Stimulated activated CD8-positive, alpha-beta memory T cell treated with anti-CD3 and anti-CD28 coated beads, Interleukin-4, amount 100 ng/mL, for 1 hour (primary cell): ENCODE measurements around the gene RAB37.

Source experiments
- DNase-seq, 2 donors: peaks; one replicate each; pipeline ENCODE4 v3.0.0-alpha.2; 2020; ENCODE audit warnings: low read depth in 2 of 2, low spot score in 1 of 2

Gene RAB37

DNA sequence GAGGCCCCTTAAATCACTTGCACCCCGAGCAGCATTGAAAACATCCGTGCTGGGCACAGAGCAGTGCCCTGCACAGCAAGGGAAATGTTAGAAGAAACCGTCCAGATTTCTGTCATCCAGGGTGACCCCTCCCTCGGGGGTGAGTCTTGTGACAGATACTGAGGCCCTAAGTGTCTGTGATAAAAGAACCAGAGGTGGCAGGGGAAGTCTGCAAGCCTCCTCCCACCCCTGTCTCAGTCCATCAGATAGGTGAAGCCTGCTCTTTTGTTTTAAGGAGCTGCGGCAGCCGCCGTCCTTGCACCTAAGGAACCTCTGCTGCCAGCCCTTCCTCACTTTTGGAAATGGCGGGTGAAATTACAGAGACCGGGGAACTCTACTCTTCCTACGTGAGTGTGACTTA is 39.9 kb downstream of the RAB37 start:
- no peak for DNase-seq

DNA sequence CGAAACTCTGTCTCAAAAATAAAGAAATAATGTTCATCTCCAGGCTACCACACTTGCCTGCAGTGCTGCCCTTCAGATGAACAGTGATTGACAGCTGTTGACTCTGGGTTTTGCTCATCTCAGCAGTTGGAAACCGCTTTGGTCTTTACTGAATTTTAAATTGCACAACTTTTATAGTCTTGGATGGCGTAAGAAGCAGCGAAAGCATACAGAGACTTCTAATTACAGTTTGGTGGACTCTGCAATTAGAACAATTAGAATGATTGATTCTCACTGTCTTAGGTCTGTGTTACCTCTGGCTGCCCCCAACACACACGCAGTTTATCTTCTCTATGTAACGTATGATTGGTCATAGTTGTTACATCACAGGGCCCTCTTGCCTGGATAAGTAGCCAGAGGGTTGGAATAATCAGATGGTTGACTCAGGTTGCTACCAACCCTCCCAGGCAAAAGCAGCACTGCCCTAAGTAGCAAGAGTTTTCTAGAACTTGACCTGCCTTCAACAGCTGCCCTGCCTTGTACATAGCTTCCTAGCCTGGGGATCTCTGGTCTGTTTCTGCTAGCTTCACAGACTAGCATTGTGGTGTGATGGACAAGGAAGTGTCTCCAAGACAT is 41.0 kb downstream of the RAB37 start:
- DNase-seq, result no peak

DNA sequence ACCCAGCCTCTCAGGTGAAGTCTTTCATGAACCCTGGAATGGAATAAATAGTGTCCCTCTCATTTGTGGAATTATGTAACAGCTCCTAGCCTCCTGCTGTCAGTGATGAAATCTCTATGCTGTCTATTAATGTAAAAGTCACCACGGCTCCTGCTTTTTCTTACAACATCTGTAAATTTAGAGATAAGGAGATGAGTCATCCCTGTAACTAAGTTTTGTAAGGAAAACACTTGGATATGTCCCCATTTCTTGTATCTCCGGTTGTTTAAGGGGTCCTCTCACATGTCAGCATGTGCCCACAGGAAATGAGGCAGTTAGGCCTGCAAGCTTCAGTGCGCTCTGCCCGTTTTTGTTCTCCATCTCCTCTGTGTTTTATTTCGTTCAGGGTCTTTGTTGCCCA is 41.9 kb downstream of the RAB37 start:
- no peak for DNase-seq

DNA sequence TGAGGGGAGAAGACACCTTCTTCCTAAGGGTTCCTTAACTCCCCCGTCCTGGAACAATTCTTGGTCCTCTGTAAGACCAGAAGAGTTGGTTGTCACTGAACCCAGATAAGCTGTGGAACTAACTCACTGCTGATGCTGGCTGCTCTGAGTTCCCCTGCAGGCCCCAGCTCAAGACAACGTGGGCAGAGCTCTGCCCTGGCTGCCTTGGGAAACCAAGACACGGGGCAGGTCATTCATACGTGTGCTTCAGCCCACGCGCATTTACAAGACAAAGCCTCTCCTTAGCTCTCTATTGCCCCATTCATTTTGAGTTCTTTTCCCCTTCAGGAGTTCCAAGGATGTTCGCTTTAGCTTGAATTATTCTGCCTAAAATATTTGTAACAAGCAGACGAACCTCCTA is 42.4 kb downstream of the RAB37 start:
- no peak for DNase-seq

DNA sequence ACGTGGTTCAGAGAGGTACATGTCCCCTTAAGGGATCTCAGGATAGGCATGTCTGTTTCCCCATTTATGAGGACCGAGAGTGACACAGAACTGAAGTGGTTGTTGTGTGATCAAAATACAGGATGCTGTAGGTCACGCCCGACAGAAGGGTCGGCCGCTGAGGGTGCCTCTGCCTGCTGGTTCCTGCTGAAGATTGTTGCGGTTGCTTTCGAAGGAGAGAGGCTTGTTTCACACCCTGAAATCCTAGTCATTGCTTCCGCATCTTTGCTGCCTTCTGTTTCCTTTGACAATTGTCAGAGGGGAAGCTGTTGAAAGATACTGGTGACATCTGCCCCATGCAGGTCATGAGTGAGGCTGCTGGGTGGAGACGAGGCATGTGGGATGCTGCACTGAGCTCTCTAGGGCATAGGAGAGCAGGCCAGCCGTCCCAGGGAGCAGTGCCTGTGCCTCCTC is 42.9 kb downstream of the RAB37 start:
- DNase-seq, result no peak

DNA sequence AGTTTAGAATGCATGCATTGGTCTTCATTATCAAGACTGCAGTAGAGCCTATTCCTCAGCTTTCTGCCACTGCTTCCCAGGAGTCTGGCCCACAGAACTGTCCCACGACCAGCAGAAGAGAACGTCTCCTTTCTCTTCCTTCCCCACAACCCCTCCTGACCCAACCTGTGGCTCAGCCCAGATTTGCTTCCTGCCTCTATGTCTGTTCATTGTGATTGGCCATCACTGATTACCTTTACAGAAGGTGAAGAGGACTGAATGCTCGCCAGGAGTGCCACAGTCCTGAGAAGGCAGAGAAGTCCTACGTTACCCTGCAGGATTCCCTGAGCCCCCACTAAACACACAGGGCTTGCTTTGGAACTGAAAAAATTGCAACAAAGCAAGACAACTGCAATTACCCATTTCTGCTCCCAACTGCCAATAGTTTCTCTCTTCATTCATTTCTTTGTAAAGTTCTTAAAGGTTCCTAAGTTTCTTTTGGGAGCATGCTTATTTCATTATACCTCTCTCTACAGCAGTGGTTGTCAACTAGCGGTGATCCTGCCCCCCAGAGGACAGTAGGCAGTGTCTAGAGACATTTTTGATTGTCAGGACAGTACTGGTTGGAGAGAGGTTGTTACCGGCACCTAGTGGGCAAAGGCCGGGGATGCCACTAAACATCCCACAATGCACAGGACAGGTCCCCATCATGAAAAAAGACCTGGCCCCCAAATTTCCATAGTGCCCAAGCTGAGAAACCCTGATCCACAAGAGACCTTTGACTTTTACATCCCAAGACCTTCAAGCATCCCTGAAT is 43.6 kb downstream of the RAB37 start:
- DNase-seq, result no peak

DNA sequence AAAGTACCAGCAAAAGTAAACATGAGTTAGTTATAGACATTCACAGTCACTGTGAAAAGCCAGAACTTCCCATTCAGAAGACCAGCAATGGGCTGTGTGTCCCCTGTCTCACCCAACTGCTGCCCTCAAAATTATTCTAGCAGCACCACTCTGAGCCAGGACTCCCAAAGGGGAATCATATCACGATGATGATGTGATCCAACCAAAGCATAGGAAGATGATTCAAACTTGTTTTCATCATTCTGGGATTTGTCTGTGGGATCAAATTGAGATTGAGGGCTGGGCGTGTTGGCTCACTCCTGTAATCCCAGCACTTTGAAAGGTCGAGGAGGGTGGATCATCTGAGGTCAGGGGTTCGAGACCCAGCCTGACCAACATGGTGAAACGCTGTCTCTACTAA is 45.5 kb downstream of the RAB37 start:
- no peak for DNase-seq

DNA sequence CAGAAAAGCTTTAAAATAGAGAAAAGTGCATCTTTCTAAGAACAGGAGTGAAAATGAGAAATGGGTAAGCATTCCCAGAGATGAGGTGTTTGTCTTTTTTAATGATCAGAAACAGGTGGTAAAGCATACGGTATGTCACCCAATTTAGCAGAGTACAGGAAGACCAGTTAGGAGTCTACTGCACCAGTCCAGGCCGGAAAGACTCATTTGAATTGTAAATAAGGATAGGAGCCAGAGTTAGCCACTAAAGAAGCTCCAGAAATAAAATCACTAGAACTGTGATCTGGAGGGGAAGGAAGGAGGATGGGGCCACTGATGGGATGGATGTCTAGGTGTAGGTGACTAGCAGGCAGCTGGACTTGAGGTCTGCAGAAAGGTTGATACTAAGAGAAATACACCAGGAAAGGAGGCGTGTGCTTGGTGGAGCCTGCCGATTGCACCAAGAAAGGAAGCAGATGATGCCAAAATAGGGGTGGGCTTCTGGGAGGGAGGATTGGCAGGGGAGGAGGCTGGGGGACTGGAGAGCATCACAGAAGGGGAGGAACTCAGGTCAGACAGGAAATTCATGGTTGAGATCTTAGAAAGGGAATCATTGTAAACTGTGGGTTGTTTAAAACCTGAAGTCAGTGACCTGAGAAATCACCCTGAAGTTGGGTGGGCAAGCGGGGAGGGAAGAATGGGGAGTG is 47.2 kb downstream of the RAB37 start:
- no peak for DNase-seq

DNA sequence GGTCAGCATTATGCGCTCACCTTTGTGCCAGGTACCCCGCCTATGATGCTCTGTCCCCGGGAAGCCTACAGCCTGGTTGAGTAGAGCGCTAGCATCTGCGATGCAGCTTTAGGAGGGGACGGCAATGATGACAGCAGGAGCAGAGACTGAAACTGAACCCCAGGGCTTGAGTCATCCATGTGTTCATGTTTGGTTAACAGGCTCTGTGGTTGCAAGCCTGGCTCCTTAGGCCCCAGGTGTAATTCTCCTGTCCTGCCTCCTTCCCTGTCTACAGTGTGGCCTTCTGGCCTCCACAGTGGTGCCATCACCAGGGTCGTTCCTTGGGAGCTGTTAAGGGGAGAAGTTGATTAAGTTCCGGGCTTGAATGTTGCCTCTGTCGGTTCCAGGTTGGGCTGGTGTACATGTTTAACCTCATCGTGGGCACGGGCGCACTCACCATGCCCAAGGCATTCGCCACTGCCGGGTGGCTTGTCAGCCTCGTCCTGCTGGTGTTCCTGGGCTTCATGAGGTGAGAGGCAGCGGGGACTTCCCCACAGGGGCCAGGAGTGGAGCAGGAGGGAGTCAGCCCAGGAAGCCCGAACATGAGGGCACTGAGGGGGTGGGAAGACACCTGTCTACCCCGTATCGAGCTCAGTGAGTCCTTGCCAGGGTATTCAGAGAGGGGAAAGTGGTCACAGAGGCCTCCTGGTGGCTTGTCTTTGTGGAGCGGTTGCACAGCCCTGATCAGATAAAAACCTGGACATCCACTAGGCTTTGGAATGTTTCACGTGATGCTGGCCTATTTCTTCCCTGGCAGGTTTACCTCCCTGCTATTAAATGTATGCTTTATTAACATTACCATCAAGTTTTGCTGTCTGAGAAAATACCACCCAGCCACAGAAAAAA is 48.3 kb downstream of the RAB37 start:
- DNase-seq, result no peak

DNA sequence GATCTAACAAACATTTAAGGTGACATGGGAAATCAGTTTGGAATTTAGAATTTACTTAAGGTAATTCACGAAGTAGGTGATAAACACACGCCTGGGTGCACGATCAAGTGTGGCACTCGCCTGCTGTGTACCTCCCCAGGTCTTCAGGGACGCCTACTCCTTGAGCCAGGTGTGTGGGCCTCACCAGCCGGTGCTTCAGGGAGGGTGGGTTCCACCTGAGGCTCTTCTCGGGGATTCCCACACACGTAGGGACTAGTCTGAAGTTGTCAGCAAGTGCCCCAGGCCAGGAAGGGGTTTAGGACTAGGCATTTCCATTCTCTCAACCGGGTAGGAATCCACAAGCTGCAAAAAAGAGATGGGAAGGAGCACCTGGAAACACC is 48.9 kb downstream of the RAB37 start:
- no peak for DNase-seq

DNA sequence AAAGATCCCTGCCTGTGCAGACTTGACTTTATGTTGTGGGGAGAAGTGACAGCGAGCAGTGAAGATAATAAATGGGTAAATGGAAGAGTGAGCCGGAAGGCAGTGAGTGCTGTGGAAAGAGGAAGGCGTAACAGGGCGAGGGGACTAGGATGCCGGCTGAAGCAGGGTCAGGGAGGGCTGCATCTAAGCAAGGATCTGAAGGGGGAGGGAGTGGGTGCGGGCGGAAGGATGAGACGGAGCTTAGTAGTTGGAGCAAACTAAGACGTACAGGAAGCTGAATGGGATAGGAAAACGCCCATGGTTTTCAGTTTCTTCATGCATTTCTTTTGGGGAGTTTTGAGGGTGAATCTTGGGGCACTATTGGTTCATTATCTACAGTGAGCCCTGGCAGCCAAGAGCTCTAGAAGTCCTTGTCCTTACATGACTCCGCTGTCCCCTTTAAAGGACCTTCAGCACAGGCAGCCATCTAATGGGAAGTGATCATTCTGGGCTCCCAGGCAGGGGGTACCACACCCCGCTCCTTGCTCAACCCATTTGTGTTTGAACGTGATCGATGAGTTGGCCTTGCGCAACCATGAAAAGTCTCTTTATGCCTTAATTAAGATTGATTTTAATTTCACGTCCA is 49.5 kb downstream of the RAB37 start:
- DNase-seq, result no peak

DNA sequence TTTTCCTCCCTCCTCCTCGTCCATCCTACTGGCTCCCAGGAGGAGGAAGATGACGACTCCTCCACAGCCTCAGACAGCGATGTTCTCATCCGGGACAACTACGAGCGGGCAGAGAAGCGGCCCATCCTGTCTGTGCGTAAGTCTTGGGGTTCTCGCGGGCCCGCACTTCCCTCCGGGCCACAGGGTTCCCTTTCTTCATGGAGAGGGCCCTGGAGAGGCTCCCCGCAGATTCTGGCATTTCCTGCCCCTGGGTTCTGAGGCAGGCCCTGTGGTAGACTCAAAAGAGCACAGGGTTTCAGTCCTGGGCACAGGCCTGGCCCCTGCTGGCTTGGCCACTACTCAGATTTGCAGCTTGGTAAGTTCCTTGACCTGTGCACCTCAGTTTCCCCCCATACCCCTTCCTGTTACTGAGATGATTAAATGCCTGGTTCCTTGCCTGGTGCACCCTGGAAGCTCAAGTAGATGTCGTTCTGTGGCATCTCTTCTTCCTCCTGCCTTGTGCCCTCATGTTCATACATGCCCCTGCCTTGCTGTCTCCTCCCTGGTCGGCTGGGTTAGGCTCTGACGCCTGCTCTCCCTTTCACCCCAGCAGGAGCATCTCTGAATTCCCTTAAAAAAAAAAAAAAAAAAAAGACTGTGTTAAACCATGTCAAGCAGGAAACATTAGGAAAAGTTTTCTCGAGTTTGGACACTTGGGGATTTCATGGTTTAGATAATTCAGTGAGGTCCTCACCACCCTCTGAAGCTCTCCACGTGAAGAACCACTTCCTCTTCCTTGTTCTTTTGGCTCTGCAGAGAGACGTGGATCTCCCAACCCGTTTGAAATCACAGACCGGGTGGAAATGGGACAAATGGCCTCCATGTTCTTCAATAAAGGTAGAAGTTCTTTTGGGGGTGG is 53.4 kb downstream of the RAB37 start:
- no peak for DNase-seq

DNA sequence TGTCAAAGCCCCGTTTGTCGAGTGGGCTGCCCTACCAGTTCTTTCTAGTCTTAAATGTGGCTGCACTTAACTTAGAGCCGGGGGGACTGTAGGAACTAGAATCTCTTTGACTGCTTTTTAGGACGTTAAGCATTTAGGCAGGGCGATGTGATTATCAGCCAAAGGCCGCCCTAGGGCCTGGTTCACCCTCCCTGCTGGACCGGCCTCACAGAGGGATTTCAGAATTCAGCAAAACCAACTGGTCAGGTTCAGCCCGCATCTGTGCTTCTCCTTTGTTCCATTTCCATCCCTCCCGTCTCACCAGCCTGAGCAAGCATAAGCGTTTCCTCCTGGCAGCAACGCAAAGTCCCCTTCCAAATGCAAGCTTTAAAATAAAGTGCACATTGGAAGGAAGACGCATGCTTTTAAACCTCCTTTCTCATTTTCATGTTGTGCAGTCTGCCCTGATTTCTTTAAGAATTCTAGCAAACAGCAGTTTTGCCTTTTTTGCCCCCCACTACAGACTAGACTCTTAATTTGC is 55.6 kb downstream of the RAB37 start:
- DNase-seq, result no peak

DNA sequence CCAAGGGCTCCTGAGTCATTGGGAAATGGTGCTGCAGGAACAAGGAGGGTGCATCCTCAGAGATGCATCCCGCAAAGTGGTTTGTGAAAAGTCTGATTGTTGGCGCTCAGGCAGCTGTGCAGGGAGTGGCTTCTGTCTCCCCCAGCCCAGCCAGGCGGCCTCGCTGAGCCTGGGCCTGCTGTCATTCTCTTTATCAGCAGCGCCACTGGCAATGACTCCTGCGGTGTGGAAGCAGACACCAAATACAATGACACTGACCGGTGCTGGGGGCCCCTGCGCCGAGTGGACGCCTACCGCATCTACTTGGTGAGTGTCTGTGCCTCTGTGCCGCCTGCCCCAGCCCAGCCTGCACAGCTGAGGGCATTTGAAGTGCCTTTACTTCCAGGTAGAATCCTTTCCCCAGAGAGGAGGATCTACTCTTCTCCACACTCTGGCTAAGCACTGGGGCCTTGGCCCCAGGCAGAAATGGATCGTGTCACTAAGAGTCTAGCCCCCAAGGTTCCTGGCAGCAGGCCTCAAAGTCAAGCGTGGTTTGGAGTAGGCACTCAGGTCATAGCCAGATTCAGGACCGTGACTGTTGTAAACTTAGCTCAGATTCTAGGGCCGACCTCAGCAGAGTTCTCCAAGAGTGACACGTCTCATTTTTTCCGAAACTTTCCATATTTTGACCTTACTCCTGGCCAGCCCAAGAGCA is 58.4 kb downstream of the RAB37 start:
- DNase-seq, result no peak

DNA sequence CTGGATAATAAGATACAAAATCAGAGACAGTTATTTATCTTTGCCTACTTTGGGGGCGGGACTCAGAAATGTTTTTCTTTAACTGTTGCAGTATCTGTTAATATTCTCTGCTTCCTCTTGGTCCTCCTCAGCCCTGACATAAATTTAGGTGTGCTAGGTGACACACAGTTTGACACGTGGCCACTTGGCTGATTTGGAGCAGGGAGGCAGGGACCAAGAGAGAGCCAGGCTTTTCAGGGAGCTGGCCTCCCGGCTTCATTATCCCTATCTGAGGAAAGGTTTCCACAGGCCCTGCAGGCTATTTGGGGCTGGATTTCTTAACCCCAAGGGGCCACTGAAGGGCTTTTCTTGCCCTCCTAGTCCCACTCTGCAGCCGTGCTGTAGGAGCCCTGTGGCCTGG is 59.2 kb downstream of the RAB37 start:
- no peak for DNase-seq

DNA sequence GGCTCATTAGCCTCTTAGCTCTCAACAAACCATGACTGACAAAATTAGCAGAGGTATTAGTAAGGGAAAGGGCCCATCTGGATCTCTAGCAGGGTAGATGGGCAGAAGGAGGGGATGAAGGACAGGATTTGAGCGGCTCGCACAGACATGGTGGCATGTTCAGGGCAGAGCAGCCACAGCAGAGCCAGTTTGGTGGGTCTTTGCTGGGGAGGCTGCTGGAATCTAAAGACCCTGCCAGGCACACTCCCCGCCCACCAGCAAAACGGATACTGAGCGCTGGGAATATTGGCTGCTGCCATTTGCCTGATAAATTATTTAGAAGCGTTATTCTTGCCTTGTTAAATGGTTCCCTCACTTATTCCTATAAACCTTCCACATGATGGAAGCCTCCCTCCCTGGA is 59.8 kb downstream of the RAB37 start:
- no peak for DNase-seq
